Measurements from ENCODE around the gene TUBB3.

DNA sequence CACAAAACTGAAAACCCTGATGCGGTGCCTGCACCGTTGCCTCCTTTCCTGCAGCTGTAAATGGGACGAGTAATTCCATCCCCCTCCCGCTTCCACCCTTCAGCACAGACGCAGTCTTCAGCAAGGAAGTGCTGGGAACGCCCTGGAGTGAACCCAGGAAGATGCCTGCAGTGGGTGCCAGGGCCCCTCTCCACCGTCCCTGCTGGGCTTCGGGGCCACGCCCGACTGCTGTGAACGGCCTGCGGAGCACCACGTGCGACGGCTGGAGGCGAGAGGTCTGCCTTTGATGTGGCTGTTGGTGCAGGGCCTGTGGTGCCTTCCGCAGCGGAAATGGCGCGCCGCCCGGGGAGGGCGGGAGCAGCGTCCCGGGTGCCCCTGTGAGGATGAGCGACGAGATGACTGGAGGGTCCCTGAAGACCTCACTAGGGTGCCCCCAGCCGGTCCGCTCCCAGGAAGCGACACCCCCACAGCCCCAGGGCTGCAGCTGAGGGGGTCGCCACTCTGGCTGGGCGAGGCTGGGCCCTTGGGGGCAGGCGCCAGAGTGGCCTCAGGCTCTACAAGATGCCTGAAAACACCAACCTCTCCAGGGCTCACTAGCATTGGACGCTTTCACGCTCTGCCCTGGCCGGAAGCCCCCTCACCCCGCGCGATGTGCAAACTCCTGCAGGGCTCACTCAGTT, 5.2 kb upstream of the TUBB3 start:
- TF ChIP-seq GATA2 (IDR thresholded peaks at IDR 0.05; ENCODE audit: low read depth, low read length) (no peak), GATA3 (IDR thresholded peaks at IDR 0.05; ENCODE audit: low read depth, low read length) (no peak)
